Measurements from ENCODE around the gene FAM241A.
"Not testable (repeated sequence)": the region's sequence is repeated elsewhere in the genome, so short reads cannot be mapped to it uniquely, and the experiment has no call there.

Gene FAM241A

GRCh38 chr4:112156553-112156952 is 11.3 kb downstream of the FAM241A start:
- no peak overlapping the region for H3K27ac ChIP-seq (ENCODE audit: low read depth, low read length)
- no peak overlapping the region for H3K4ac ChIP-seq (ENCODE audit: low read depth, low read length)
- no peak overlapping the region for H3K23ac ChIP-seq (ENCODE audit: low read length)
- H3K27me3 ChIP-seq (ENCODE audit: insufficient read depth, low read length, poor library complexity), result no peaks in the 10 kb centered on the region
- no peaks in the 10 kb centered on the region for H3K4me1 ChIP-seq (ENCODE audit: control insufficient read depth, low read depth, low read length)
- no peak overlapping the region for H2AK5ac ChIP-seq (ENCODE audit: low read length)
- H3K9ac ChIP-seq (ENCODE audit: low read length), result no peak overlapping the region
- no peaks in the 10 kb centered on the region for H3K79me2 ChIP-seq (ENCODE audit: control insufficient read depth, insufficient read depth, low read length)
- no peaks in the 10 kb centered on the region for H3K79me1 ChIP-seq (ENCODE audit: low read length)
- no peaks in the 10 kb centered on the region for H3K36me3 ChIP-seq (ENCODE audit: control insufficient read depth, insufficient read depth, low read length)
- H4K5ac ChIP-seq (ENCODE audit: low read length), result no peak overlapping the region
- H2BK15ac ChIP-seq (replicated peaks; ENCODE audit: low read depth), result no peak overlapping the region
- no peak overlapping the region for H3K18ac ChIP-seq (ENCODE audit: low read length)
- H4K8ac ChIP-seq (ENCODE audit: low read depth, low read length), result no peak overlapping the region
- no peak overlapping the region for H2BK120ac ChIP-seq (ENCODE audit: low read depth, low read length)
- no peak overlapping the region for H3K56ac ChIP-seq (ENCODE audit: low read length)
- H2BK5ac ChIP-seq (ENCODE audit: low read length), result no peak overlapping the region
- H3K4me3 ChIP-seq (ENCODE audit: low read length), result no peak overlapping the region
- H3K4me2 ChIP-seq (ENCODE audit: low read length), result no peak overlapping the region
- DNase-seq, result no peak

GRCh38 chr4:112163706-112164105 is 18.5 kb downstream of the FAM241A start:
- H3K4ac ChIP-seq (ENCODE audit: low read depth, low read length); H3K27me3 ChIP-seq (ENCODE audit: insufficient read depth, low read length, poor library complexity); H3K9ac ChIP-seq (ENCODE audit: low read length); H2BK120ac ChIP-seq (ENCODE audit: low read depth, low read length); H3K79me2 ChIP-seq (ENCODE audit: control insufficient read depth, insufficient read depth, low read length); H4K8ac ChIP-seq (ENCODE audit: low read depth, low read length); H3K27ac ChIP-seq (ENCODE audit: low read depth, low read length); H2BK5ac ChIP-seq (ENCODE audit: low read length); H3K18ac ChIP-seq (ENCODE audit: low read length); H3K23ac ChIP-seq (ENCODE audit: low read length); H3K4me2 ChIP-seq (ENCODE audit: low read length); H3K56ac ChIP-seq (ENCODE audit: low read length); H4K5ac ChIP-seq (ENCODE audit: low read length); H3K79me1 ChIP-seq (ENCODE audit: low read length); H2BK15ac ChIP-seq (replicated peaks; ENCODE audit: low read depth); H3K4me3 ChIP-seq (ENCODE audit: low read length); DNase-seq; H3K4me1 ChIP-seq (ENCODE audit: control insufficient read depth, low read depth, low read length); H2AK5ac ChIP-seq (ENCODE audit: low read length); H3K36me3 ChIP-seq (ENCODE audit: control insufficient read depth, insufficient read depth, low read length): not testable (repeated sequence)
- WGBS (ENCODE audit: extremely low coverage, insufficient coverage, low lambda C conversion rate), result no CpG with 5 or more reads among the region's 3 CpGs

- Histone ChIP-seq H3K4me3 (ENCODE audit: low read length) (no peak overlapping the region), H2BK5ac (ENCODE audit: low read length) (no peak overlapping the region)
- DNase-seq, result no peak
Observed at GRCh38 chr4:112167794-112168193, 22.5 kb downstream of the FAM241A start.

GRCh38 chr4:112168719-112169500 is 23.7 kb downstream of the FAM241A start:
- no CpG with 5 or more reads among the region's 13 CpGs for whole genome bisulfite sequencing (ENCODE audit: extremely low coverage, insufficient coverage, low lambda C conversion rate)
- Histone ChIP-seq H3K4me1 (ENCODE audit: control insufficient read depth, low read depth, low read length) (no peaks in the 10 kb centered on the region), H2AK5ac (ENCODE audit: low read length) (no peak overlapping the region), H3K4me3 (ENCODE audit: low read length) (no peak overlapping the region), H4K5ac (ENCODE audit: low read length) (no peak overlapping the region), H3K18ac (ENCODE audit: low read length) (no peak overlapping the region), H2BK15ac (replicated peaks; ENCODE audit: low read depth) (no peak overlapping the region), H2BK120ac (ENCODE audit: low read depth, low read length) (no peak overlapping the region), H3K27me3 (ENCODE audit: insufficient read depth, low read length, poor library complexity) (no peaks in the 10 kb centered on the region), H4K8ac (ENCODE audit: low read depth, low read length) (no peak overlapping the region), H3K4ac (ENCODE audit: low read depth, low read length) (no peak overlapping the region), H3K4me2 (ENCODE audit: low read length) (no peak overlapping the region), H3K36me3 (ENCODE audit: control insufficient read depth, insufficient read depth, low read length) (no peaks in the 10 kb centered on the region), H3K79me1 (ENCODE audit: low read length) (no peaks in the 10 kb centered on the region), H2BK5ac (ENCODE audit: low read length) (no peak overlapping the region), H3K9ac (ENCODE audit: low read length) (no peak overlapping the region), H3K56ac (ENCODE audit: low read length) (no peak overlapping the region), H3K27ac (ENCODE audit: low read depth, low read length) (no peak overlapping the region), H3K23ac (ENCODE audit: low read length) (no peak overlapping the region), H3K79me2 (ENCODE audit: control insufficient read depth, insufficient read depth, low read length) (no peaks in the 10 kb centered on the region)
- no peak for DNase-seq

More at GRCh38 chr4:112167794-112168193, 22.5 kb downstream of the FAM241A start:
- no peaks in the 10 kb centered on the region for H3K36me3 ChIP-seq (ENCODE audit: control insufficient read depth, insufficient read depth, low read length)
- no peaks in the 10 kb centered on the region for H3K79me1 ChIP-seq (ENCODE audit: low read length)
- H3K4me2 ChIP-seq (ENCODE audit: low read length), result no peak overlapping the region
- H3K27me3 ChIP-seq (ENCODE audit: insufficient read depth, low read length, poor library complexity), result no peaks in the 10 kb centered on the region
- no peak overlapping the region for H4K5ac ChIP-seq (ENCODE audit: low read length)
- no peaks in the 10 kb centered on the region for H3K4me1 ChIP-seq (ENCODE audit: control insufficient read depth, low read depth, low read length)
- H4K8ac ChIP-seq (ENCODE audit: low read depth, low read length), result no peak overlapping the region
- H3K27ac ChIP-seq (ENCODE audit: low read depth, low read length), result no peak overlapping the region
- no peak overlapping the region for H3K18ac ChIP-seq (ENCODE audit: low read length)
- no peak overlapping the region for H3K56ac ChIP-seq (ENCODE audit: low read length)
- H2BK120ac ChIP-seq (ENCODE audit: low read depth, low read length), result no peak overlapping the region
- H3K9ac ChIP-seq (ENCODE audit: low read length), result no peak overlapping the region
- no peak overlapping the region for H2BK15ac ChIP-seq (replicated peaks; ENCODE audit: low read depth)
- H3K79me2 ChIP-seq (ENCODE audit: control insufficient read depth, insufficient read depth, low read length), result no peaks in the 10 kb centered on the region
- no peak overlapping the region for H3K4ac ChIP-seq (ENCODE audit: low read depth, low read length)
- no peak overlapping the region for H2AK5ac ChIP-seq (ENCODE audit: low read length)
- H3K23ac ChIP-seq (ENCODE audit: low read length), result no peak overlapping the region

GRCh38 chr4:112170451-112170993 is 25.3 kb downstream of the FAM241A start:
- Histone ChIP-seq H2BK15ac (replicated peaks; ENCODE audit: low read depth) (no peak overlapping the region), H3K4me3 (ENCODE audit: low read length) (no peak overlapping the region), H4K8ac (ENCODE audit: low read depth, low read length) (no peak overlapping the region), H3K79me1 (ENCODE audit: low read length) (no peaks in the 10 kb centered on the region), H3K36me3 (ENCODE audit: control insufficient read depth, insufficient read depth, low read length) (no peaks in the 10 kb centered on the region), H2BK120ac (ENCODE audit: low read depth, low read length) (no peak overlapping the region), H3K27ac (ENCODE audit: low read depth, low read length) (no peak overlapping the region), H3K56ac (ENCODE audit: low read length) (no peak overlapping the region), H2AK5ac (ENCODE audit: low read length) (no peak overlapping the region), H3K23ac (ENCODE audit: low read length) (no peak overlapping the region), H3K4ac (ENCODE audit: low read depth, low read length) (no peak overlapping the region), H4K5ac (ENCODE audit: low read length) (no peak overlapping the region), H3K27me3 (ENCODE audit: insufficient read depth, low read length, poor library complexity) (no peaks in the 10 kb centered on the region), H2BK5ac (ENCODE audit: low read length) (no peak overlapping the region), H3K4me2 (ENCODE audit: low read length) (no peak overlapping the region), H3K18ac (ENCODE audit: low read length) (no peak overlapping the region), H3K9ac (ENCODE audit: low read length) (no peak overlapping the region), H3K4me1 (ENCODE audit: control insufficient read depth, low read depth, low read length) (no peaks in the 10 kb centered on the region), H3K79me2 (ENCODE audit: control insufficient read depth, insufficient read depth, low read length) (no peaks in the 10 kb centered on the region)
- peak; percentile 62 for DNase-seq
- WGBS (ENCODE audit: extremely low coverage, insufficient coverage, low lambda C conversion rate), result no CpG with 5 or more reads among the region's 3 CpGs
